HepG2 (cell line): Measurements from ENCODE around the gene SLC8A2. TPM values are rescaled to one million over a fixed set of nuclear protein-coding genes. Genes with fewer than 3 reads are reported as not detected.

Experiments used
- EED ChIP-seq: sonication (generic); formaldehyde crosslinking; IDR thresholded peaks from 2 replicates; pipeline ENCODE4 v1.5.0; 2020; ENCODE audit warnings: mild to moderate bottlenecking, missing genetic modification reagents
- HNF4G ChIP-seq, 2 experiments: sonication (generic) in 1 of 2; formaldehyde crosslinking in 1 of 2; IDR thresholded peaks; 2 replicates each; pipeline versions ENCODE4 v1.4.0 to v1.6.1; 2011 to 2020; ENCODE audit warnings: borderline replicate concordance in 2 of 2, low read depth in 2 of 2, mild to moderate bottlenecking in 2 of 2, low read length in 1 of 2, missing genetic modification reagents in 1 of 2, moderate library complexity in 1 of 2
- HOXA5 ChIP-seq: sonication (generic); formaldehyde crosslinking; IDR thresholded peaks from 2 replicates; pipeline ENCODE4 v1.4.0; 2020; ENCODE audit warnings: missing genetic modification reagents
- NFE2L1 ChIP-seq: sonication (generic); formaldehyde crosslinking; IDR thresholded peaks from 2 replicates; pipeline ENCODE4 v1.4.0; 2020; ENCODE audit warnings: missing genetic modification reagents, mild to moderate bottlenecking, borderline replicate concordance
- PHF5A ChIP-seq: IDR thresholded peaks from one replicate; pipeline ENCODE4 v1.6.1; 2018; ENCODE audit warnings: low read depth, missing genetic modification reagents; ENCODE audit not compliant: unreplicated experiment
- RCOR2 ChIP-seq: IDR thresholded peaks from 2 replicates; pipeline ENCODE4 v1.6.1; 2016; ENCODE audit warnings: missing biosample characterization, missing genetic modification reagents
- SNAPC5 ChIP-seq: sonication (generic); formaldehyde crosslinking; IDR thresholded peaks from 2 replicates; pipeline ENCODE4 v1.8.1; 2023; ENCODE audit warnings: mild to moderate bottlenecking, missing genetic modification reagents, borderline replicate concordance
- ZBTB40 ChIP-seq, 2 experiments: fragments of 450-650 bp in 1 of 2; sonication (generic) in 1 of 2; formaldehyde crosslinking in 1 of 2; IDR thresholded peaks; 2 replicates each; pipeline versions ENCODE4 v1.6.1 to v1.8.0; 2016 to 2022; ENCODE audit warnings: antibody characterized with exemption in 1 of 2, mild to moderate bottlenecking in 1 of 2, missing genetic modification reagents in 1 of 2
- ZFAT ChIP-seq: sonication (generic); formaldehyde crosslinking; conservative IDR thresholded peaks from 2 replicates; pipeline ENCODE4 v1.8.1; 2023; ENCODE audit warnings: missing genetic modification reagents, inconsistent platforms
- ZFX ChIP-seq: sonication (generic); formaldehyde crosslinking; IDR thresholded peaks from 2 replicates; pipeline ENCODE4 v1.4.0; 2020; ENCODE audit warnings: mild to moderate bottlenecking, low read depth, missing genetic modification reagents, moderate library complexity
- ZNF501 ChIP-seq: sonication (generic); formaldehyde crosslinking; IDR thresholded peaks from 2 replicates; pipeline ENCODE4 v1.5.1; 2020; ENCODE audit warnings: mild to moderate bottlenecking, moderate library complexity, missing genetic modification reagents
- ZNF557 ChIP-seq: sonication (generic); formaldehyde crosslinking; IDR thresholded peaks from 2 replicates; pipeline ENCODE4 v1.4.0; 2020; ENCODE audit warnings: missing genetic modification reagents
- ZNF558 ChIP-seq: sonication (generic); formaldehyde crosslinking; IDR thresholded peaks from 2 replicates; pipeline ENCODE4 v1.9.0; 2022; ENCODE audit warnings: mild to moderate bottlenecking, missing genetic modification reagents, borderline replicate concordance
- ZNF569 ChIP-seq: sonication (generic); formaldehyde crosslinking; IDR thresholded peaks from 2 replicates; pipeline ENCODE4 v1.5.0; 2020; ENCODE audit warnings: mild to moderate bottlenecking, missing genetic modification reagents, moderate library complexity, borderline replicate concordance
- ZNF770 ChIP-seq: sonication (generic); formaldehyde crosslinking; IDR thresholded peaks from 2 replicates; pipeline ENCODE4 v1.5.0; 2020; ENCODE audit warnings: mild to moderate bottlenecking, missing genetic modification reagents
- polyA plus RNA-seq, 8 experiments: library from polyadenylated mRNA; depleted of rRNA in 3 of 8; stranded (reverse) in 7 of 8; unstranded in 1 of 8; fragments of >200 nt; fragmentation: Illumina TruSeq in 4 of 8; extraction: Trizol in 4 of 8; gene quantifications; 2 replicates each; pipeline versions ENCODE4 v1.2.1 to v1.2.3, GENCODE V29; 2011 to 2016; ENCODE audit warnings: low read depth in 4 of 8, missing spikeins in 1 of 8, mixed read lengths in 1 of 8; ENCODE audit not compliant: insufficient read depth in 1 of 8
- total RNA-seq, 5 experiments: library from RNA; depleted of rRNA; stranded (reverse); fragments of >200 nt; fragmentation: Illumina TruSeq; extraction: Trizol; gene quantifications; 2 replicates each; pipeline ENCODE4 v1.2.3, GENCODE V29; 2016; ENCODE audit warnings: low read depth in 1 of 5

Gene SLC8A2
- total and polyA plus RNA-seq, 2 of the 13 experiments (the other 11 are each of a cell fraction or from before 2014, with no cell fraction given), result 0.02 TPM; not detected in 1

- TF ChIP-seq ZBTB40 (IDR thresholded peaks at IDR 0.05) (no peak), ZBTB40 (CRISPR knock-in tag; IDR thresholded peaks at IDR 0.05) (0 out of 2 replicates have a peak, but pooled peaks have one; percentile 45), NFE2L1 (CRISPR knock-in tag) (no peak), ZNF557 (CRISPR knock-in tag) (no peak), ZNF770 (CRISPR knock-in tag) (peak; percentile 5; the same call in 1 of the 2 replicates), HNF4G (IDR thresholded peaks at IDR 0.05; ENCODE audit: borderline replicate concordance, low read depth, low read length) (no peak), HNF4G (CRISPR knock-in tag; IDR thresholded peaks at IDR 0.05; ENCODE audit: borderline replicate concordance, low read depth) (no peak), RCOR2 (CRISPR knock-in tag) (no peak), EED (CRISPR knock-in tag) (0 out of 2 replicates have a peak, but pooled peaks have one; percentile 43), ZFX (CRISPR knock-in tag) (peak; percentile 83), HOXA5 (CRISPR knock-in tag) (0 out of 2 replicates have a peak, but pooled peaks have one; percentile 64), SNAPC5 (CRISPR knock-in tag) (no peak), ZFAT (CRISPR knock-in tag) (no peak), ZNF569 (CRISPR knock-in tag) (no peak), ZNF558 (peak; percentile 75; the same call in 1 of the 2 replicates), PHF5A (no peak), ZNF501 (CRISPR knock-in tag) (peak; percentile 93)
Measured at GRCh38 chr19:47483800-47484690, 12.4 kb upstream of the SLC8A2 start, which contains the start of gene KPTN (continued).
